Heart left ventricle (tissue), 13 donors: ENCODE measurements around the gene DDOST.
A peak's percentile ranks its signal among the peaks of the same experiment; 100 is the strongest.

Experiments
- POLR2A ChIP-seq, 2 donors: fragments of 450-650 bp; IDR thresholded peaks; one replicate each; pipeline ENCODE4 v1.6.1; 2017; ENCODE audit warnings: antibody characterized with exemption in 2 of 2, mild to moderate bottlenecking in 2 of 2, moderate library complexity in 2 of 2
- TF ChIP-seq, protein P1 (sequence below), 12 donors: fragments of 200-600 bp; sonication (generic) in 4 of 12; IDR thresholded peaks; one replicate each; pipeline versions ENCODE4 v1.5.0 to v1.8.0; 2018 to 2022; ENCODE audit warnings: antibody characterized with exemption in 12 of 12, mild to moderate bottlenecking in 5 of 12
- donor health status: ischemic (EF 13 %, LVEDD 7.1; RV severe dilation, severe dysfunction).
- donor health status: DM: no; HTN: yes; CAD: no.
- donor health status: DM: no; HTN: no; CAD: no.
- donor health status: ischemic (EF 25% LVEDD 6.9; RV normal size, moderate dysfunction).
- donor health status: ischemic (EF 25% LVEDD 5.7; RV mildly dilated, moderate dysfunction).
- donor health status: ischemic (EF 35%, LVEDD 5.7; RV mildly dilated, moderate dysfunction).
- donor health status: nonischemic (EF 11% LVEDD 7.7; RV severe dilation, severe dysfunction).
- donor health status: DM: yes; HTN: yes; CAD: no.
- donor health status: PGD.
- donor health status: ischemic (EF 29% LVEDD 5.4; RV normal size, mild dysfunction).
- donor health status: nonischemic (EF 23%, LVEDD 6.1; RV moderate dilation, normal function).

DNA sequence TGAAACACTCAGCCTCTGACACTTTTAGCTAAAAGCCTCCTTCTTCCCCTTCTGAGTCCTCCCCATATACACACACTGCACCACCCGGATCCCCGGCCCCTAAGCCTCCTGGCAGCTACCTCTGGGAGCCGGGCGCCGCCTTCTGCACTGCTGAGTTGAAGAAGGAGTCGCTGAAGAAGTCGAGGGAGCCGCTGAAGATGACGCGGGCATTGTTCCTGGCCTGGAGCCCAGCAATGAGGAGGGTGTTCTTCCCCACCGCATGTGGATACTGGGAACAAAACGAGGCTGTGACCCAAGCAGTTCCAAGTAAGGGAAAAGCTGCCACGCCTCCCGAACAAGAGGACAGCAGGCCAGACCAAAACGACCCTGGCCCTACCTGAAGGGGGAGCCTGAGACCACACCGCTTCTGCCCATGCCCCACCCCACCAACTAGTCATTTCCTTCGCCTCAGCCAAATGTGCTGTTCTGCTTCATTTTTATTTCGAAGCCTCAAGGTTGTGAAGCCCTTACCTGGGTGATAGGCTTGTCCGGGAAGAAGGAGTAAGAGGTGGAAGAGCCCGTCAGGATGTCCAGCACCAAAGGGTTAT is 7.0 kb downstream of the DDOST start:
- TF ChIP-seq, protein P1, sequence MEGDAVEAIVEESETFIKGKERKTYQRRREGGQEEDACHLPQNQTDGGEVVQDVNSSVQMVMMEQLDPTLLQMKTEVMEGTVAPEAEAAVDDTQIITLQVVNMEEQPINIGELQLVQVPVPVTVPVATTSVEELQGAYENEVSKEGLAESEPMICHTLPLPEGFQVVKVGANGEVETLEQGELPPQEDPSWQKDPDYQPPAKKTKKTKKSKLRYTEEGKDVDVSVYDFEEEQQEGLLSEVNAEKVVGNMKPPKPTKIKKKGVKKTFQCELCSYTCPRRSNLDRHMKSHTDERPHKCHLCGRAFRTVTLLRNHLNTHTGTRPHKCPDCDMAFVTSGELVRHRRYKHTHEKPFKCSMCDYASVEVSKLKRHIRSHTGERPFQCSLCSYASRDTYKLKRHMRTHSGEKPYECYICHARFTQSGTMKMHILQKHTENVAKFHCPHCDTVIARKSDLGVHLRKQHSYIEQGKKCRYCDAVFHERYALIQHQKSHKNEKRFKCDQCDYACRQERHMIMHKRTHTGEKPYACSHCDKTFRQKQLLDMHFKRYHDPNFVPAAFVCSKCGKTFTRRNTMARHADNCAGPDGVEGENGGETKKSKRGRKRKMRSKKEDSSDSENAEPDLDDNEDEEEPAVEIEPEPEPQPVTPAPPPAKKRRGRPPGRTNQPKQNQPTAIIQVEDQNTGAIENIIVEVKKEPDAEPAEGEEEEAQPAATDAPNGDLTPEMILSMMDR (IDR thresholded peaks at IDR 0.05) = peak in 1 of 12 donors; percentile 10
- no peak for TF ChIP-seq POLR2A (IDR thresholded peaks at IDR 0.05)
